ENCODE measurements around the gene MBD4. TPM values are rescaled to one million over a fixed set of nuclear protein-coding genes. Genes with fewer than 3 reads are reported as not detected.

The MBD4 gene
- total RNA-seq, 6 experiments from 2014 or later, result 18.7 to 25.7 (median 21.8) TPM

DNA sequence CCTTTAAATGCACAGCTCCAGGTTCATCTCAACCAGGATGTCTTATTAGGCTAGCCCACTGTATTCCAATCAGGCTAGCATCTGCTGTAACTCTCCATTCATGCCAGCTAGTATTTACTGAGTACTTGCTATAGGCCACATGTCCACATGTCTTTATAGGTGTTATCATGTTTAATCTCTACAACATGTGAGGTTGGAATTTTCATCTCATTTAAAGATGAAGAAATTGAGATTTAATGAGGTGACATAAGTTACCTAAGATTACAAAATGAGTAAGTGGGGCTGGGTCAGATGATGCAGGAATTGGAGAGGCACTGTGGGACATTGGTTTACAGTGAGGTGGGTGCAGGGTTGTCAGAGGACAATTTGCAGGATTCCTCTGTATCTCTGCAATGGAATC, 3.2 kb upstream of the MBD4 start:
- Mint-ChIP-seq H3K4me1 (ENCODE audit: low read depth) (peaks cover 56% of the 10 kb centered on the region), H3K9me3 (no peaks in the 10 kb centered on the region), H3K27me3 (ENCODE audit: insufficient read depth) (peaks cover 2% of the 10 kb centered on the region), H3K27ac (peak overlapping the region; percentile 98; the same call in 1 of the 2 replicates), H3K36me3 (ENCODE audit: low read depth) (peaks cover 10% of the 10 kb centered on the region), H3K4me3 (peak overlapping the region; percentile 95)
- no peak for DNase-seq
- TF ChIP-seq, protein P1, sequence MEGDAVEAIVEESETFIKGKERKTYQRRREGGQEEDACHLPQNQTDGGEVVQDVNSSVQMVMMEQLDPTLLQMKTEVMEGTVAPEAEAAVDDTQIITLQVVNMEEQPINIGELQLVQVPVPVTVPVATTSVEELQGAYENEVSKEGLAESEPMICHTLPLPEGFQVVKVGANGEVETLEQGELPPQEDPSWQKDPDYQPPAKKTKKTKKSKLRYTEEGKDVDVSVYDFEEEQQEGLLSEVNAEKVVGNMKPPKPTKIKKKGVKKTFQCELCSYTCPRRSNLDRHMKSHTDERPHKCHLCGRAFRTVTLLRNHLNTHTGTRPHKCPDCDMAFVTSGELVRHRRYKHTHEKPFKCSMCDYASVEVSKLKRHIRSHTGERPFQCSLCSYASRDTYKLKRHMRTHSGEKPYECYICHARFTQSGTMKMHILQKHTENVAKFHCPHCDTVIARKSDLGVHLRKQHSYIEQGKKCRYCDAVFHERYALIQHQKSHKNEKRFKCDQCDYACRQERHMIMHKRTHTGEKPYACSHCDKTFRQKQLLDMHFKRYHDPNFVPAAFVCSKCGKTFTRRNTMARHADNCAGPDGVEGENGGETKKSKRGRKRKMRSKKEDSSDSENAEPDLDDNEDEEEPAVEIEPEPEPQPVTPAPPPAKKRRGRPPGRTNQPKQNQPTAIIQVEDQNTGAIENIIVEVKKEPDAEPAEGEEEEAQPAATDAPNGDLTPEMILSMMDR (IDR thresholded peaks at IDR 0.05), result no peak

DNA sequence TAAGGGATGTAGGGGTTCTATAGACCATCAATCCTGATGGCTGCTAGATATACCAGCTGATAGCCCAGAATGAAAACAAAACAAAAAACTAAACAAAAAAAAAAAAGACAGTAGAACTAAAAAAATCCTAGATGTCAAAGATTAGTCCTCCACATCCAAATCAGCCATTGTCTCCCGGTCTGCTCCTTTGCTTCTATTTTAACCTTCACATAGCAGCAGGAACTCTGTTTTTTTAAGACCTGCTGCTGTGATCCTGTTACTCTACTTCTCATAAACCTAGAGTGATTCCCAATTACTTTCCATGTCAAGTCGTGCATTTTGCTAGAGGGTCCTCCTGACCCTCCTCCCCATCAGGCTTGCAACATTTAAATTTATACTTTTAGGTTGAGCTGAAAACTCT, 2.7 kb upstream of the MBD4 start:
- Mint-ChIP-seq H3K27ac (peak overlapping the region; percentile 98), H3K9me3 (no peaks in the 10 kb centered on the region), H3K4me1 (ENCODE audit: low read depth) (peaks cover 61% of the 10 kb centered on the region), H3K27me3 (ENCODE audit: insufficient read depth) (peaks cover 2% of the 10 kb centered on the region), H3K4me3 (peak overlapping the region; percentile 95), H3K36me3 (ENCODE audit: low read depth) (peaks cover 15% of the 10 kb centered on the region)
- no peak for DNase-seq
- TF ChIP-seq, protein P1 (IDR thresholded peaks at IDR 0.05), result no peak

DNA sequence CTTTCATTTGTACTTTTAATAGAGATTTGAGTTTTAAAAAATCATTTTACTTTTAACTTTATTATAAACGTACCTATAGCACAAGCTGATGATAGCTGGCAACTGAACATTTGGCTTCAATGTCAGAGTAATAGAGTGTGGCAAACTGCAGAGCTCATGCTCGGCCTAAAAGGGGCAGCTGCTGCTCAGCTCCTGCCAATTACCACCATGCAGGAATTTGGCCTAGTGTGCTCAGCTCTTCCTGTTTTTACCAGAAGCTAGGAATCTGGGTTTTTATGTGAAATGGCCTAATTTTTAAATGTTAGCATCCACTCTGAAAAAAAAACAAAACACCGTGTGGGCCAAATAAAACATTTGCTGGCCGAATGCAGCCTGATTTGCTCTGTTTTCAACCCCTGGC, 2.0 kb upstream of the MBD4 start:
- DNase-seq, result peak; percentile 30
- H3K36me3 Mint-ChIP-seq (ENCODE audit: low read depth), result peaks cover 20% of the 10 kb centered on the region
- no peaks in the 10 kb centered on the region for H3K9me3 Mint-ChIP-seq
- peak overlapping the region; percentile 95 for H3K4me3 Mint-ChIP-seq
- peak overlapping the region; percentile 98 for H3K27ac Mint-ChIP-seq
- peaks cover 2% of the 10 kb centered on the region for H3K27me3 Mint-ChIP-seq (ENCODE audit: insufficient read depth)
- TF ChIP-seq, protein P1 (IDR thresholded peaks at IDR 0.05), result peak; percentile 20; the same call in 1 of the 2 replicates
- H3K4me1 Mint-ChIP-seq (ENCODE audit: low read depth), result peaks cover 61% of the 10 kb centered on the region

DNA sequence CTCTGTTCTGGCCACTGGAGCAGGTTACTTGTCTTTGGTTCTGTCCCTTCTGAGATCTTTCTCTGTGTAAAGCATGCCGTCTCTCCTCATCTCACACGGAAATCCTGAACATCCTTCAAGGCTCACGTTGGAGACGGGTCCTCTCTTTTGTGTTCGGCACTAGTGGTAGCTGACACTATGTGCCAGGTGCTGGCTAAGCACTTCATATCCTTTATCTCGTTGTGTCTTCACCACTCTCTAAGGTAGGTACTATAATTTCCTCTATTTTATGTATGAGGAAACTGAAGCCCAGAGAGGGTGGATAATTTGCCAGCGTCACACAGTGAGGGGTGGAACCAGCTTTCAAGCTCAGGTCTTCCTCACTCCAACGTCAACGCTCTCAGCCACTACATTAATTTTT, 1.5 kb upstream of the MBD4 start:
- H3K27ac Mint-ChIP-seq, result peak overlapping the region; percentile 98
- H3K36me3 Mint-ChIP-seq (ENCODE audit: low read depth), result peaks cover 24% of the 10 kb centered on the region
- H3K9me3 Mint-ChIP-seq, result no peaks in the 10 kb centered on the region
- H3K4me1 Mint-ChIP-seq (ENCODE audit: low read depth), result peaks cover 62% of the 10 kb centered on the region
- peaks cover 2% of the 10 kb centered on the region for H3K27me3 Mint-ChIP-seq (ENCODE audit: insufficient read depth)
- DNase-seq, result no peak
- peak overlapping the region; percentile 95 for H3K4me3 Mint-ChIP-seq
- TF ChIP-seq, protein P1 (IDR thresholded peaks at IDR 0.05), result no peak

- Mint-ChIP-seq H3K27ac (peak overlapping the region; percentile 98), H3K4me1 (ENCODE audit: low read depth) (peaks cover 62% of the 10 kb centered on the region), H3K4me3 (peak overlapping the region; percentile 95), H3K9me3 (no peaks in the 10 kb centered on the region), H3K36me3 (ENCODE audit: low read depth) (peaks cover 24% of the 10 kb centered on the region), H3K27me3 (ENCODE audit: insufficient read depth) (peaks cover 2% of the 10 kb centered on the region)
- TF ChIP-seq, protein P1 (IDR thresholded peaks at IDR 0.05), result no peak
- DNase-seq, result no peak
Measured at GRCh38 chr3:129440618-129441190, 956 bp upstream of the MBD4 start.

All from HFFc6 (cell line).